ENCODE data around the gene PLN.

Gene PLN

GRCh38 chr6:118606268-118606667 is 58.2 kb downstream of the PLN start:
- no peak for DNase-seq (ENCODE audit: low read depth)
- H3K4me3 ChIP-seq (ENCODE audit: low read depth, low read length): no peak overlapping the region

- H3K4me3 ChIP-seq (ENCODE audit: low read depth, low read length): no peak overlapping the region
- no peak for DNase-seq (ENCODE audit: low read depth)
Measured at GRCh38 chr6:118606858-118607257, 58.8 kb downstream of the PLN start.

Data from skeletal muscle cell (primary cell).